ENCODE data around the gene ECHS1.
A peak's percentile ranks its signal among the peaks of the same experiment; 100 is the strongest.
"Not testable (repeated sequence)": the region's sequence is repeated elsewhere in the genome, so short reads cannot be mapped to it uniquely, and the experiment has no call there.

The ECHS1 gene

DNA sequence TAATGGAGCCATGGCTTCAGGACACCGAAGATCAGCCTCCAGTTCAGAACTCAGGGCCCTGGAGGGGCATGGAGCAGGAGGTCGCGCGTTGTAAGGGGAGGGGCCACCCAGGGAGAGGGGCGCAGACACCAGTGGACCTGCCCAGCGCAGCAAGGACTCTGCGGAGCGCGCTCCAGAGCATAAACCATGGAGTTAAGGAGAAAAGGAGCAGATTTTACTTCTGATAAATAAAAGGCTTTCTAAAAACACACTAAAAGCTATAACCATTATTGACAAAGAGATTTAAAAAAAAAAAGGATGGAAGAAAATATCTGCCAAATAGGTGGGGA is 47.0 kb downstream of the ECHS1 start:
- TF ChIP-seq, protein P1, sequence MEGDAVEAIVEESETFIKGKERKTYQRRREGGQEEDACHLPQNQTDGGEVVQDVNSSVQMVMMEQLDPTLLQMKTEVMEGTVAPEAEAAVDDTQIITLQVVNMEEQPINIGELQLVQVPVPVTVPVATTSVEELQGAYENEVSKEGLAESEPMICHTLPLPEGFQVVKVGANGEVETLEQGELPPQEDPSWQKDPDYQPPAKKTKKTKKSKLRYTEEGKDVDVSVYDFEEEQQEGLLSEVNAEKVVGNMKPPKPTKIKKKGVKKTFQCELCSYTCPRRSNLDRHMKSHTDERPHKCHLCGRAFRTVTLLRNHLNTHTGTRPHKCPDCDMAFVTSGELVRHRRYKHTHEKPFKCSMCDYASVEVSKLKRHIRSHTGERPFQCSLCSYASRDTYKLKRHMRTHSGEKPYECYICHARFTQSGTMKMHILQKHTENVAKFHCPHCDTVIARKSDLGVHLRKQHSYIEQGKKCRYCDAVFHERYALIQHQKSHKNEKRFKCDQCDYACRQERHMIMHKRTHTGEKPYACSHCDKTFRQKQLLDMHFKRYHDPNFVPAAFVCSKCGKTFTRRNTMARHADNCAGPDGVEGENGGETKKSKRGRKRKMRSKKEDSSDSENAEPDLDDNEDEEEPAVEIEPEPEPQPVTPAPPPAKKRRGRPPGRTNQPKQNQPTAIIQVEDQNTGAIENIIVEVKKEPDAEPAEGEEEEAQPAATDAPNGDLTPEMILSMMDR (IDR thresholded peaks at IDR 0.05; ENCODE audit: low read depth, low read length) = no peak
- TF ChIP-seq MYC (IDR thresholded peaks at IDR 0.05; ENCODE audit: low read depth, low read length) (no peak), POLR2A (IDR thresholded peaks at IDR 0.05; ENCODE audit: extremely low read depth, insufficient read length) (no peak)
- TF ChIP-seq, protein P2, sequence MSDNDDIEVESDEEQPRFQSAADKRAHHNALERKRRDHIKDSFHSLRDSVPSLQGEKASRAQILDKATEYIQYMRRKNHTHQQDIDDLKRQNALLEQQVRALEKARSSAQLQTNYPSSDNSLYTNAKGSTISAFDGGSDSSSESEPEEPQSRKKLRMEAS (IDR thresholded peaks at IDR 0.05; ENCODE audit: low read depth, low read length) = no peak
- H3K4me3 ChIP-seq (ENCODE audit: low read depth, low read length) = no peak overlapping the region

DNA sequence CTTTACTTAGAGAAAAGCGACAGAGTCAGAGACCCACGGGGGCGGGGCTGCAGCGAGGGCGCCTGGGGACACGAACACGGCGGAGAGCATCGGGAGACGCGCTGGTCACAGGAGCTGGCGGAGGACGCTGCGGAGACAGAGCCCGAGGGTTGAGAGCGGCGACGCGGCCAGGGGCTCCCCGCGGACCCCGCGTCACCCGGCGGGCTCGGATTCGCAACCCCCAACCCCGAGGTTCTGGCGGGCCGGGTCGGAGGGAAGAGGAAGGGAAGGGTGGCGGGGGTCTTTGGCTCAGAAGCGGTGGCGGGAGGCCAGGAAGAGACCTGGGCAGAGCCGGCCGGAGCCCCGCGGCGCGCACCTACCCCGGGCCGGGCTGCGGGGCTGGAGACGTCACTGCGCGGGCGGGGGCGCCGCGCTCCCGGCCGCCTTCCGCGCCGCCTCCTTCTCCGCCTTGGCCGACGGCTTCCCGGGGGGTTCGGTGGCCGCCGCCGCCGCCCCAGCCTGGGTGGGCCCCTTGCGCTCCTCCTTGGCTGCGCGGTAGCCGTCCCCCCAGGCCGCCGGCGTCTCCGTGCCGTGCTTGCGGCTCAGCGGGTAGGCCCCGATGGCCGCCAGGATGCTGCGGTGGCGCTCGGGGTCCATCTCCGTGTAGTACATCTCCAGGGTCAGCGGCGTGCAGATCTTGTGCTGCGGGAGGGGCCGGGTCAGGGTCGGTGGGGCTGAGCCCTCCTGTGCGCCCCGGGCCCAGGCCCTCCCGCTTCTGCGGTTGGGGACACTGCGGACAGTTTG is 47.5 kb downstream of the ECHS1 start:
- no peak overlapping the region for H3K4me3 ChIP-seq (ENCODE audit: low read depth, low read length)
- TF ChIP-seq, protein P2 (IDR thresholded peaks at IDR 0.05; ENCODE audit: low read depth, low read length) = no peak
- TF ChIP-seq, protein P1 (IDR thresholded peaks at IDR 0.05; ENCODE audit: low read depth, low read length) = no peak
- DNase-seq (ENCODE audit: low read depth) = no peak

More for the DNA sequence above, 47.0 kb downstream of the ECHS1 start:
- DNase-seq (ENCODE audit: low read depth) = no peak

DNA sequence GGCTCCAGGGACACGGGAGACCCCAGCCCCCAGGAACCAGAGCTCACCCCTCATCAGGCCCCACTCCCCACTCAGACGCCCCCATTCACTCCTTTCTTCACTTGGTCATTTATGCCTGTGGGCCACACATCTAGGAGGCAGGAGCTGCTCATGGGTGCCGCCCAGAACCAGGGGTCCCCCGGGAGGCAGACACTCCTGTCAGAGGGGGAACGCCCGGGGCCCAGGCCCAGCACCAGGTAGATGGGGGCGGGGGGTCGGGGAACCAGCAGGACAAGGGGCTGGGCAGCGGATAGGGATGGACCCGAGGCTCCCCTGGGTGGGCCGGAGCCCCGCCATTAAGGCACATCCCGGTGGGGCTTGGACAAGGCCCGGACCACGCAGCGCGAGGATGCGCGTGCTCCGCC is 48.3 kb downstream of the ECHS1 start:
- H3K4me3 ChIP-seq (ENCODE audit: low read depth, low read length) = no peak overlapping the region
- TF ChIP-seq, protein P1 (IDR thresholded peaks at IDR 0.05; ENCODE audit: low read depth, low read length) = no peak
- TF ChIP-seq MYC (IDR thresholded peaks at IDR 0.05; ENCODE audit: low read depth, low read length) (no peak), POLR2A (IDR thresholded peaks at IDR 0.05; ENCODE audit: extremely low read depth, insufficient read length) (no peak)
- TF ChIP-seq, protein P2 (IDR thresholded peaks at IDR 0.05; ENCODE audit: low read depth, low read length) = no peak
- DNase-seq (ENCODE audit: low read depth) = no peak

DNA sequence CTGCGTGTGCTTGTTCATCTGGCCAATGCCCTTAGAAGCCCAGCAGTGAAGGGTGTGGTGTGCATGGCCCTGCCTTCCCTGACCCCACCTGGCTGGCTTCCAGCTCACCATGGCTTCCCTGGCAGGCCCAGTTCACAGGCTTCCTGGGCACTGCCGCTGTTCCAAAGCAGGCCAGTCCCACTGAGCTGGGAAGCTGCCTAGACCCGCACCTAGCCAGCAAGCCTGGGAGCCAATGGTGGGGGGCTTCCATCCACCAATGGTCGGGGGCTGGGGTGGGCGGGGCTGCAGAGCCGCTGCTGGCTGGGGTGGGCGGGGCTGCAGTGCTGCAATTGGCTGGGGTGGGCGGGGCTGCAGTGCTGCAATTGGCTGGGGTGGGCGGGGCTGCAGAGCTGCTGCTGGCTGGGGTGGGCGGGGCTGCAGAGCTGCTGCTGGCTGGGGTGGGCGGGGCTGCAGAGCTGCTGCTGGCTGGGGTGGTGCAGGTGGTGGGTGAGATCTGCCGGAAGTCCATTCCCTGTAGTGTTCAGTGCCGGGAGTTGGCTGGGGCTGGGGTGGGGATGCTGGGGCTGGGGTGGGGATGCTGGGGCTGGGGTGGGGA is 48.9 kb downstream of the ECHS1 start:
- DNase-seq (ENCODE audit: low read depth) = peak; percentile 51
- no peak overlapping the region for H3K4me3 ChIP-seq (ENCODE audit: low read depth, low read length)
- TF ChIP-seq, protein P2 (IDR thresholded peaks at IDR 0.05; ENCODE audit: low read depth, low read length) = no peak
- TF ChIP-seq, protein P1 (IDR thresholded peaks at IDR 0.05; ENCODE audit: low read depth, low read length) = no peak
- TF ChIP-seq MYC (IDR thresholded peaks at IDR 0.05; ENCODE audit: low read depth, low read length) (no peak), POLR2A (IDR thresholded peaks at IDR 0.05; ENCODE audit: extremely low read depth, insufficient read length) (no peak)

DNA sequence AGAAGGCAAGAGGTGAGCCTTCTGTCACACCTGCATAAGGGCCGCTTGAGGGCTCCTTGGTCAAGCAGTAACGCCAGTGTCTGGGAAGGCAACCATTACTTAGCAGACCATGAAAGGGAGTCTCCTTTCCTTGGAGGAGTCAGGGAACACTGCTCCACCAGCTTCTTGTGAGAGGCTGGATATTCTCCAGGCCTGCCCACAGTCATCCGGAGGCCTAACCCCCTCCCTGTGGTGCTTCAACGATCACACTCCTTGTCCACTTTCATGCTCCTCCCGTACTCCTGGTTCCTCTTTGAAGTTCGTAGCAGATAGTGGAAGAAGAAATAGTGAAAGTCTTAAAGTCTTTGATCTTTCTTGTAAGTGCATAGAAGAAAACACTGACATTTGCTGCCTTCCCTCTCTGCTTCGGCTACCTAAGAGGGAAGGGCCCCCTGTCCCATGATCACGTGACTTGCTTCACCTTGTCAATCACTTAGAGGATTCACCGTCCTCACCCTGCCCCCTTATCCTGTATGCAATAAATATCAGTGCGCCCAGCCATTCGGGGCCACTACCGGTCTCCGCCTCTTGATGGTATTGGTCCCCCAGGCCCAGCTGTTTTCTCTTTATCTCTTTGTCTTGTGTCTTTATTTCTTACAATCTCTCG is 51.0 kb downstream of the ECHS1 start:
- DNase-seq (ENCODE audit: low read depth); H3K4me3 ChIP-seq (ENCODE audit: low read depth, low read length): not testable (repeated sequence)

DNA sequence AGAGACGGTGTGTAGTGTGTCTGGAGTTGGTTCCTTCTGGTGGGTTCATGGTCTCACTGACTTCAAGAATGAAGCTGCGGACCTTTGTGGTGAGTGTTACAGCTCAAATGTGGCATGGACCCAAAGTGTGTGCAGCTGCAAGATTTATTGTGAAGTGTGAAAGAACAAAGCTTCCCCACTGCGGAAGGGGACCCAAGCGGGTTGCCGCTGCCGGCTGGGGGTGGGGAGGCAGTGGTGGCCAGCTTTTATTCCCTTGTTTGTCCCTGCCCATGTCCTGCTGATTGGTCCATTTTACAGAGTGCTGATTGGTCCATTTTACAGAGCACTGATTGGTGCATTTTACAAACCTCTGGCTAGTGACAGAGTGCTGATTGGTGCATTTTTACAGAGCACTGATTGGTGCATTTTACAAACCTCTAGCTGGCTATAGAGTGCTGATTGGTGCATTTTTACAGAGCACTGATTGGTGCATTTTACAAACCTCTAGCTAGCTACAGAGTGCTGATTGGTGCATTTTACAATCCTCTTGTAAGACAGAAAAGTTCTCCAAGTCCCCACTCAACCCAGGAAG is 52.2 kb downstream of the ECHS1 start:
- not testable (repeated sequence) for DNase-seq (ENCODE audit: low read depth); H3K4me3 ChIP-seq (ENCODE audit: low read depth, low read length)
